Measurements from ENCODE around the gene TBXAS1. TPM values are rescaled to one million over a fixed set of nuclear protein-coding genes. Genes with fewer than 3 reads are reported as not detected.

The TBXAS1 gene
- polyA plus RNA-seq, 1 donor from 2014 or later = 0.93 TPM

GRCh38 chr7:139974179-139974811 lies 145.2 kb downstream of the TBXAS1 start:
- H3K27ac ChIP-seq (ENCODE audit: low read length) = no peak overlapping the region
- no peaks in the 10 kb centered on the region for H3K9me2 ChIP-seq (ENCODE audit: insufficient read depth, low read length)
- H3K9ac ChIP-seq (ENCODE audit: low read length) = no peak overlapping the region
- H4K20me1 ChIP-seq (ENCODE audit: insufficient read depth) = no peaks in the 10 kb centered on the region
- H2AFZ ChIP-seq (ENCODE audit: low read depth, low read length) = no peak overlapping the region
- H3K4me2 ChIP-seq (ENCODE audit: low read length) = no peak overlapping the region
- no peaks in the 10 kb centered on the region for H3K27me3 ChIP-seq (ENCODE audit: insufficient read depth, low read depth, low read length)
- H3K36me3 ChIP-seq (ENCODE audit: insufficient read depth, low read length) = no peaks in the 10 kb centered on the region
- TF ChIP-seq EP300 (conservative IDR thresholded peaks at IDR 0.05; ENCODE audit: poor library complexity, severe bottlenecking) (no peak), CTCF (IDR thresholded peaks at IDR 0.05; ENCODE audit: poor library complexity, severe bottlenecking) (no peak), EZH2 (IDR thresholded peaks at IDR 0.05; ENCODE audit: borderline replicate concordance, insufficient read depth, low read length, poor library complexity, severe bottlenecking) (no peak), SMC3 (conservative IDR thresholded peaks at IDR 0.05; ENCODE audit: poor library complexity) (no peak), MXI1 (conservative IDR thresholded peaks at IDR 0.05; ENCODE audit: poor library complexity, severe bottlenecking) (no peak), TAF1 (IDR thresholded peaks at IDR 0.05; ENCODE audit: low read depth) (no peak), POLR2AphosphoS5 (IDR thresholded peaks at IDR 0.05) (no peak), REST (IDR thresholded peaks at IDR 0.05; ENCODE audit: borderline replicate concordance) (no peak), RAD21 (conservative IDR thresholded peaks at IDR 0.05) (no peak)
- no peaks in the 10 kb centered on the region for H3F3A ChIP-seq (ENCODE audit: insufficient read depth, low read length, poor library complexity, severe bottlenecking)
- H3K9me3 ChIP-seq (ENCODE audit: low read length) = no peaks in the 10 kb centered on the region
- H3K4me3 ChIP-seq (ENCODE audit: low read length) = no peak overlapping the region
- H3K79me2 ChIP-seq (replicated peaks; ENCODE audit: insufficient read depth, low read length) = no peaks in the 10 kb centered on the region

- Histone ChIP-seq H3K9me2 (ENCODE audit: insufficient read depth, low read length) (no peaks in the 10 kb centered on the region), H3F3A (ENCODE audit: insufficient read depth, low read length, poor library complexity, severe bottlenecking) (no peaks in the 10 kb centered on the region), H3K27ac (ENCODE audit: low read length) (no peak overlapping the region), H3K27me3 (ENCODE audit: insufficient read depth, low read depth, low read length) (no peaks in the 10 kb centered on the region), H4K20me1 (ENCODE audit: insufficient read depth) (no peaks in the 10 kb centered on the region), H3K36me3 (ENCODE audit: insufficient read depth, low read length) (no peaks in the 10 kb centered on the region), H3K9ac (ENCODE audit: low read length) (no peak overlapping the region), H3K4me3 (ENCODE audit: low read length) (no peak overlapping the region), H3K79me2 (replicated peaks; ENCODE audit: insufficient read depth, low read length) (no peaks in the 10 kb centered on the region), H3K9me3 (ENCODE audit: low read length) (no peaks in the 10 kb centered on the region), H3K4me2 (ENCODE audit: low read length) (no peak overlapping the region), H2AFZ (ENCODE audit: low read depth, low read length) (no peak overlapping the region)
- no peak for TF ChIP-seq CTCF (IDR thresholded peaks at IDR 0.05; ENCODE audit: poor library complexity, severe bottlenecking)
Measured at GRCh38 chr7:139976055-139976837, 147.2 kb downstream of the TBXAS1 start.

Measured in neural cell (in vitro differentiated cells).